Measurements from ENCODE around the gene PLXND1.

DNA sequence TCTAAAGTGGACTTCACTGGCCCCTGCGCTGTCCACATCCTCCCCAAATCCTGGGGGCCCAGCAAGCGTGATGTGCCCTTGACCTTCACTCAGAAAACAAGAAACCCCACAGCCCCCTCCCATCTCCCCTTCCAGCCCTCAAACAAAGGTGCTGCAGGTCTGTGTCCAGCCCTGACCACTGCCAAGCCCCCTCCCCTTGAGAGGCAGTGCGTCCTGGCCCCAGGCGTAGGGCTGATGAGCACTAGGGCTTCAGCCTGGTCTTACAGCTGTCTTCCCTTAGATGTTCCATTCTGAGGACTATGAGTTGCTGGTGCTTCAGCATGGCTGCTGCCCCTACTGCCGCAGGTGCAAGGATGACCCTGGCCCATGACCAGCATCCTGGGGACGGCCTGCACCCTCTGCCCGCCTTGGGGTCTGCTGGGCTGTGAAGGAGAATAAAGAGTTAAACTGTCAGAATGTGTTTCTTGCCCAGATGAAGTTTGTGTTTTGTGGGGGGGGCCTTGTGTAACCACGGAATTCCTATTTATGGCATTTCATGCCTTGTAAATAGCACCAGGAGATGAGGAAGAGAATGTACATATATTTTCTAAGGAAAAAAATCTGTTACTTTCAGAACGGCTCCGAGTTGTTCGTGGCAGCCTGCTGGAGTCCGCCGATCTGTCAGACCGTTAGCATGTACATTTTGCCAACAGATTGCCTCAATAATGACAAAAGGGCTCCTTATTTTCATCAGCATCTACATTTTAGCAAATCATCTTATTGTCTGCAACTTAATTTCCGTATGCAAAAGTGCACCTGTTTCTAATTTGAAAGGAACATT, 86.4 kb downstream of the PLXND1 start:
- TF ChIP-seq, protein P1, sequence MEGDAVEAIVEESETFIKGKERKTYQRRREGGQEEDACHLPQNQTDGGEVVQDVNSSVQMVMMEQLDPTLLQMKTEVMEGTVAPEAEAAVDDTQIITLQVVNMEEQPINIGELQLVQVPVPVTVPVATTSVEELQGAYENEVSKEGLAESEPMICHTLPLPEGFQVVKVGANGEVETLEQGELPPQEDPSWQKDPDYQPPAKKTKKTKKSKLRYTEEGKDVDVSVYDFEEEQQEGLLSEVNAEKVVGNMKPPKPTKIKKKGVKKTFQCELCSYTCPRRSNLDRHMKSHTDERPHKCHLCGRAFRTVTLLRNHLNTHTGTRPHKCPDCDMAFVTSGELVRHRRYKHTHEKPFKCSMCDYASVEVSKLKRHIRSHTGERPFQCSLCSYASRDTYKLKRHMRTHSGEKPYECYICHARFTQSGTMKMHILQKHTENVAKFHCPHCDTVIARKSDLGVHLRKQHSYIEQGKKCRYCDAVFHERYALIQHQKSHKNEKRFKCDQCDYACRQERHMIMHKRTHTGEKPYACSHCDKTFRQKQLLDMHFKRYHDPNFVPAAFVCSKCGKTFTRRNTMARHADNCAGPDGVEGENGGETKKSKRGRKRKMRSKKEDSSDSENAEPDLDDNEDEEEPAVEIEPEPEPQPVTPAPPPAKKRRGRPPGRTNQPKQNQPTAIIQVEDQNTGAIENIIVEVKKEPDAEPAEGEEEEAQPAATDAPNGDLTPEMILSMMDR (conservative IDR thresholded peaks at IDR 0.05 in 1 of 2, IDR thresholded peaks at IDR 0.05 in 1 of 2; ENCODE audit: extremely low read depth in 1 of 2, insufficient read depth in 1 of 2, low read depth in 1 of 2, low read length in 2 of 2): no peak
- TF ChIP-seq EZH2 (IDR thresholded peaks at IDR 0.05; ENCODE audit: borderline replicate concordance, low read length): no peak
